ENCODE data around the gene TMEM72.

GRCh38 chr10:44971935-44972757, 61.0 kb downstream of the TMEM72 start:
- no peak for TF ChIP-seq CTCF (IDR thresholded peaks at IDR 0.05)
- no peak for TF ChIP-seq POLR2AphosphoS5 (IDR thresholded peaks at IDR 0.05; ENCODE audit: insufficient read depth in 1 of 2, low read depth in 1 of 2)
- TF ChIP-seq POLR2A (IDR thresholded peaks at IDR 0.05): no peak

Data from vagina (tissue), 2 donors.